BE2C (cell line): ENCODE results near the gene NUP93.

Experiments used
- DNase-seq: peaks from one replicate; pipeline ENCODE4 v3.0.0-alpha.2; 2020
- H3K27me3 ChIP-seq: fragments of 250-450 bp; sonication (Bioruptor Pico); 2 replicates; pipeline ENCODE4 v1.5.1; 2020; ENCODE audit warnings: mild to moderate bottlenecking
- H3K36me3 ChIP-seq: fragments of 250-450 bp; sonication (Bioruptor Pico); 2 replicates; pipeline ENCODE4 v1.5.1; 2020; ENCODE audit warnings: mild to moderate bottlenecking
- H3K4me1 ChIP-seq: fragments of 250-450 bp; sonication (Bioruptor Pico); 2 replicates; pipeline ENCODE4 v1.5.1; 2020
- H3K4me3 ChIP-seq: 2 replicates; pipeline ENCODE4 v1.5.1; 2011; ENCODE audit warnings: low read depth, low read length
- H3K9me3 ChIP-seq: fragments of 250-450 bp; sonication (Bioruptor Pico); 2 replicates; pipeline ENCODE4 v1.5.1; 2020
- TF ChIP-seq, protein P1 (sequence below): IDR thresholded peaks from 2 replicates; pipeline ENCODE4 v1.5.1; 2012; ENCODE audit warnings: mild to moderate bottlenecking, low read depth, low read length

The NUP93 gene

DNA sequence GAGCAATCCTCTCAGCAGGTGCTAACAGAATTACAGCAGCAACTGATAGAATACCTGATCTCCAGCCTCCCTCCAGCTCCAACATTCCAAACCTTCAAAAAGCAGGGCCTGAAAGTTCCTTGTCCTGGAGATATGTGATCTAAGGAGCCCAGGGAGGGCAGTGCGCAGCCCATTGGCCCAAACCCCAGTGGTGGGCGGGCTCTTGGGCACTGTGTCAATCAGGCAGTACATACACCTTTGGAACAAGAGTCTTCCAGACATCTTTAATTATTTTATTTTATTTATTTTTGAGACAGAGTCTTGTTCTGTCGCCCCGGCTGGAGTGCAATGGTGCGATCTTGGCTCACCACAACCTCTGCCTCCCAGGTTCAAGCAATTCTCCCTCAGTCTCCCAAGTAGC lies 159.3 kb downstream of the NUP93 start:
- no peaks in the 10 kb centered on the region; the same call in none of the 2 replicates for H3K9me3 ChIP-seq
- TF ChIP-seq, protein P1, sequence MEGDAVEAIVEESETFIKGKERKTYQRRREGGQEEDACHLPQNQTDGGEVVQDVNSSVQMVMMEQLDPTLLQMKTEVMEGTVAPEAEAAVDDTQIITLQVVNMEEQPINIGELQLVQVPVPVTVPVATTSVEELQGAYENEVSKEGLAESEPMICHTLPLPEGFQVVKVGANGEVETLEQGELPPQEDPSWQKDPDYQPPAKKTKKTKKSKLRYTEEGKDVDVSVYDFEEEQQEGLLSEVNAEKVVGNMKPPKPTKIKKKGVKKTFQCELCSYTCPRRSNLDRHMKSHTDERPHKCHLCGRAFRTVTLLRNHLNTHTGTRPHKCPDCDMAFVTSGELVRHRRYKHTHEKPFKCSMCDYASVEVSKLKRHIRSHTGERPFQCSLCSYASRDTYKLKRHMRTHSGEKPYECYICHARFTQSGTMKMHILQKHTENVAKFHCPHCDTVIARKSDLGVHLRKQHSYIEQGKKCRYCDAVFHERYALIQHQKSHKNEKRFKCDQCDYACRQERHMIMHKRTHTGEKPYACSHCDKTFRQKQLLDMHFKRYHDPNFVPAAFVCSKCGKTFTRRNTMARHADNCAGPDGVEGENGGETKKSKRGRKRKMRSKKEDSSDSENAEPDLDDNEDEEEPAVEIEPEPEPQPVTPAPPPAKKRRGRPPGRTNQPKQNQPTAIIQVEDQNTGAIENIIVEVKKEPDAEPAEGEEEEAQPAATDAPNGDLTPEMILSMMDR, result no peak
- no peaks in the 10 kb centered on the region for H3K36me3 ChIP-seq
- H3K4me3 ChIP-seq, result no peak overlapping the region
- no peaks in the 10 kb centered on the region for H3K27me3 ChIP-seq
- no peaks in the 10 kb centered on the region for H3K4me1 ChIP-seq
- DNase-seq, result no peak

DNA sequence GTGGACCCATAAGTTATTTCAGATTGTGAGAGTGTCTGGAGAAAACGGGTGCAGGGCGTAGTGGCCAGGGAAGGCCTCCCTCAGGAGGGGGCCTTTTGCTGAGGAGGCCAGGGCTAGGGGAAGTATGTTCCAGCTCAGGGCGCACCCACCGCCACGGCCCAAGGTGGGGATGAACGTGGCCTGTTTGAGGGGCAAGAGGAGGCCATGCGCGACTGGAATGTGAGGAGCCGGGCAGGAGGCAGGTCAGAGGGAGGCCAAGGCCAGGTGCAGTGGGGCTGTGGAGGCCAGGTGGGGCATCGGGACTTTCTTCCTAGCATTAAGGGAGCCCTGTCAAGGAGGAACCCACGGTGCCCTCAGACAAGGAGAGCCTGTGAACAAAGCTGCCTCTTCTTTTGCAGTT lies 161.8 kb downstream of the NUP93 start:
- no peaks in the 10 kb centered on the region for H3K36me3 ChIP-seq
- H3K4me1 ChIP-seq, result no peaks in the 10 kb centered on the region
- H3K9me3 ChIP-seq, result no peaks in the 10 kb centered on the region
- H3K27me3 ChIP-seq, result no peaks in the 10 kb centered on the region
- TF ChIP-seq, protein P1, result no peak
- no peak for DNase-seq
- H3K4me3 ChIP-seq, result no peak overlapping the region

DNA sequence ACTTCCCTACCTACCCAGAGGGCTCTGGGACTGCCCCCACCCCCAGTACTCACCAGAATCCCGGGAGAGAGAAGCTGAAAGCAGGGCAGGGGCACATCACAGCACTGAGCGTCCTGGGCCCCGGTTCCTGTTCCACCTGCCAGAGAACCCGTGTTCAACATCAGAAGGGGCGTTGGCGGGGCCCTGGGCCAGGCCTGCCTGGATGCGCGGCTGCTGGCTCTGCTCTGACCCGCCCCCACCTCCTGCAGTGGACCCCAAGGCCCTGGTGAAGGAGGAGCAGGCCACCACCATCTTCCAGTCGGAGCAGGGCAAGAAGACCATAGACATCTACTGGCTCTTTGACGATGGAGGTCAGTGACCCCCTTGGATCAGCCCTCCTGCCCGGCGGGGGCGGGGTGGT lies 162.8 kb downstream of the NUP93 start:
- Histone ChIP-seq H3K36me3 (no peaks in the 10 kb centered on the region), H3K27me3 (no peaks in the 10 kb centered on the region), H3K4me1 (no peaks in the 10 kb centered on the region), H3K9me3 (no peaks in the 10 kb centered on the region), H3K4me3 (no peak overlapping the region)
- no peak for DNase-seq
- TF ChIP-seq, protein P1, result no peak

DNA sequence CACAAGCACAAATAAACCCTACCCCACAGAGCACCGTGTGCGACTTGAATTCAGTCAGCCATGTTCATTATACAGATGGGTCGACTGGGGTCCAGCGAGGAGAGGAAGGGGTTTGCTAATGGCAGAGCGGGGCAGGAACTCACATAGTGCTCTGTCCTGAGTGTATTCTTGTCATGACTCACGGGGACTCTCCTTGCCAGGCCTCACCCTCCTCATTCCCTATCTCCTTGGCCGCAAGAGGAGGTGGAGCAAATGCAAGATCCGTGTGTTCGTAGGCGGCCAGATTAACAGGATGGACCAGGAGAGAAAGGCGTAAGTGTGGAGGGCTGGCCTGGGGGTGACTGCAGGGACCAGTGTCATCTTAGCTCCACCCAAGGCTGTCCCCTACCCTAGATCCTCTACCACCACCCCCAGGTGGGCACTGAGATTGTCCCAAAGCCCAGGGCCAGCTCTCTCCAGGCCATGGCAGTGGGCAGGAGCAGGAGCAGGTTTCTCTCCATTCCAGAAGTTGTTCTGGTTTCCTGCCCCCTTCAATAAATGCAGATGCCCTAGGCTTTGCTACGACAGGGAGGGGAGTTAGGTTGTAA lies 164.5 kb downstream of the NUP93 start:
- H3K4me1 ChIP-seq, result no peaks in the 10 kb centered on the region
- DNase-seq, result no peak
- H3K36me3 ChIP-seq, result no peaks in the 10 kb centered on the region
- TF ChIP-seq, protein P1, result no peak
- no peaks in the 10 kb centered on the region for H3K9me3 ChIP-seq
- H3K27me3 ChIP-seq, result no peaks in the 10 kb centered on the region
- H3K4me3 ChIP-seq, result no peak overlapping the region

DNA sequence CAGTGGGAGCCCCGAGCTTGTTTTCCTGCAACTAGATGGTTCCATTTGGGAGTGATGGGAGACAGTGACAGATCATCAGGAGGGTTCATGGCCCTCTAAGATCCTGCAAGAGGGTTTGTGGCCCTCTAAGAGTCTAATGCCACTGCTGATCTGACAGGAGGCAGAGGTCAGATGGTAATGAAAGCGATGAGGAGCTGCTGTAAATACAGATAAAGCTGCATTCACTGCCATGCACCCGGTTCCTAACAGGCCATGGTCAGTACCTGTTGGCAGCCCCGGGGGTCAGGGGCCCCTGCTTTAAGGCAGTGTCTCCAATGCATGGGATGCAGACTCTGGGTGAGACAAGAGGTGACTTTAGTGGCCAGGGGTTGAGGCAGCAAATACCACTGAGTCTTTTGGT lies 165.9 kb downstream of the NUP93 start:
- no peak overlapping the region for H3K4me3 ChIP-seq
- H3K36me3 ChIP-seq, result no peaks in the 10 kb centered on the region
- no peaks in the 10 kb centered on the region for H3K27me3 ChIP-seq
- no peak for DNase-seq
- no peaks in the 10 kb centered on the region for H3K4me1 ChIP-seq
- TF ChIP-seq, protein P1, result no peak
- no peaks in the 10 kb centered on the region for H3K9me3 ChIP-seq

DNA sequence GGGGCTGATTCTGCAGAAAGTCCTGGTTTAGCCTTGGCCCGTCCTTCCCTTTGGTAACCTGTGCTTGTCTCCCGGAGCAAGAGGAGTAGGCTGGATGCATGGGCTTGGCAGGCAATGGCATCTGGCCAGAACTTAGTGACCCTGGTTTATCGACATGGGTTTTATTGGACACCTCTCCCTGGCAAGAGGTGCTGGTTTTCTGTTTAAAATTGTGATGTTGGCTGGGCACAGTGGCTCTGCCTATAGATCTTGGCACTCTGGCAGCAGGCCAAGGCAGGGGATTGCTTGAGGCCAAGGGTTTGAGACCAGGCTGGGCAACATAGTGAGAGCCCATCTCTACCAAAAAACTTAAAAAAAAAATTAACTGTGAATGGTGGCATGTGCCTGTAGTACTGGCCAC lies 166.3 kb downstream of the NUP93 start:
- no peaks in the 10 kb centered on the region for H3K4me1 ChIP-seq
- TF ChIP-seq, protein P1, result no peak
- H3K9me3 ChIP-seq, result no peaks in the 10 kb centered on the region
- H3K36me3 ChIP-seq, result no peaks in the 10 kb centered on the region
- H3K27me3 ChIP-seq, result no peaks in the 10 kb centered on the region
- no peak overlapping the region for H3K4me3 ChIP-seq
- DNase-seq, result no peak
